ENCODE measurements around the gene HOXC13. TPM values are rescaled to one million over a fixed set of nuclear protein-coding genes. Genes with fewer than 3 reads are reported as not detected.

Gene HOXC13
- total RNA-seq, 1 donor from 2014 or later = 0.69 TPM

DNA sequence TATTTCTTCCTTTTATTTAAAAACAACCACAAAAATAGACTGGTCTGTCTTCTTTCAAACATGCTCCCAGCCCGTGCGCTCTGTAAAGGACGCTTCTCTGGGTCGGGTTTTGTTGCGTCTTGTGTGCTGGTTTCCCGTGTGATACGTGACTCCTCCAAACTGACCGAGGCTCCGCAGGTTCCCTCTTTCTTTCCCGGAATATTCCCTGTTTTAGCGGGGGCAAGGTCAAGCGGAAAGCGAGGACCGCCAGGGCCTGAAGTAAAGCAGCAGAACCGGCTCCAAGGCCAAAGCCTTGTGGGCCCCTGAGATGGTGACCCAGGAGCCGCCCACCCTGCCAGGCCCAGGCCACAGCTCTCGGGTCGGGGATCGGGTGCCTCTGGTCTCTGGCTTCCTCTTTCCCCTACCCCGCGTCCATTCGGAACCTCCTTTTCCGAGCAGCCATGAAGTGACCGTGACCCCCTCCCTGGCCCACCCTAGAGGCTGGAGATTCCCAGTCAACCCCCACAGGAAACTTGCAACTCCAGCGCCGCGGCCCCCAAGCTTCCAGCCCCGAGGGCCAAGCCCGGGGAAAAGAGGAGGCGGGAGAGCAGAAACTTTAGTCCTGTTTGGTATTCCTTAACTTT, 45.4 kb downstream of the HOXC13 start:
- TF ChIP-seq, protein P1, sequence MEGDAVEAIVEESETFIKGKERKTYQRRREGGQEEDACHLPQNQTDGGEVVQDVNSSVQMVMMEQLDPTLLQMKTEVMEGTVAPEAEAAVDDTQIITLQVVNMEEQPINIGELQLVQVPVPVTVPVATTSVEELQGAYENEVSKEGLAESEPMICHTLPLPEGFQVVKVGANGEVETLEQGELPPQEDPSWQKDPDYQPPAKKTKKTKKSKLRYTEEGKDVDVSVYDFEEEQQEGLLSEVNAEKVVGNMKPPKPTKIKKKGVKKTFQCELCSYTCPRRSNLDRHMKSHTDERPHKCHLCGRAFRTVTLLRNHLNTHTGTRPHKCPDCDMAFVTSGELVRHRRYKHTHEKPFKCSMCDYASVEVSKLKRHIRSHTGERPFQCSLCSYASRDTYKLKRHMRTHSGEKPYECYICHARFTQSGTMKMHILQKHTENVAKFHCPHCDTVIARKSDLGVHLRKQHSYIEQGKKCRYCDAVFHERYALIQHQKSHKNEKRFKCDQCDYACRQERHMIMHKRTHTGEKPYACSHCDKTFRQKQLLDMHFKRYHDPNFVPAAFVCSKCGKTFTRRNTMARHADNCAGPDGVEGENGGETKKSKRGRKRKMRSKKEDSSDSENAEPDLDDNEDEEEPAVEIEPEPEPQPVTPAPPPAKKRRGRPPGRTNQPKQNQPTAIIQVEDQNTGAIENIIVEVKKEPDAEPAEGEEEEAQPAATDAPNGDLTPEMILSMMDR (IDR thresholded peaks at IDR 0.05; ENCODE audit: unreplicated experiment) = no peak
- Mint-ChIP-seq H3K9me3 (no peaks in the 10 kb centered on the region), H3K27me3 (ENCODE audit: low read depth) (peaks cover 100% of the 10 kb centered on the region), H3K4me3 (no peak overlapping the region), H3K4me1 (peaks cover 15% of the 10 kb centered on the region), H3K36me3 (peaks cover 3% of the 10 kb centered on the region), H3K27ac (no peak overlapping the region)
- no peak for DNase-seq (ENCODE audit: low spot score in 2 of 2, unreplicated experiment in 2 of 2)

DNA sequence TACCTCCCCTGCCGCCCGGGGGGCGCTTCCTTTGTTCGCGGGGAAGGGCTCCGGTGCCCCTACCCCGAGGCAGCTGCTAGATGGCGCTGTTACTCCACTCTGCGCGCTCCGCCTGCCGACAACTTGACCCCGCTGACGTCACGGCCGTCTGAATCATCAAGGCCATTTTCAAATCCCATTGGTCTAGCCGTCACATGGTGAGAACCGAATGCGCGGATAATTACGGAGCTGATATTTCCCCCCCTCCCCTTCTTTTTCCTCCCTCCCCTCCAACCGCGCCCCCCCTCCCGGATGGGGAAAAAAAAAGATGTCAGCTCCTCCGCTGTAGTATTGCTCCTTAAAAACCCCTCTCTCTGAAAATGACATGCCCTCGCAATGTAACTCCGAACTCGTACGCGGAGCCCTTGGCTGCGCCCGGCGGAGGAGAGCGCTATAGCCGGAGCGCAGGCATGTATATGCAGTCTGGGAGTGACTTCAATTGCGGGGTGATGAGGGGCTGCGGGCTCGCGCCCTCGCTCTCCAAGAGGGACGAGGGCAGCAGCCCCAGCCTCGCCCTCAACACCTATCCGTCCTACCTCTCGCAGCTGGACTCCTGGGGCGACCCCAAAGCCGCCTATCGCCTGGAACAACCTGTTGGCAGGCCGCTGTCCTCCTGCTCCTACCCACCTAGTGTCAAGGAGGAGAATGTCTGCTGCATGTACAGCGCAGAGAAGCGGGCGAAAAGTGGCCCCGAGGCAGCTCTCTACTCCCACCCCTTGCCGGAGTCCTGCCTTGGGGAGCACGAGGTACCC, 46.5 kb downstream of the HOXC13 start, which contains the start of gene HOXC10:
TSS of gene HOXC10 (plus strand) at position 246 of the 791 bp plus-strand sequence. CDS start at position 360, 114 bp downstream.
- H3K27ac Mint-ChIP-seq = peak within 1 kb of the TSS; percentile 59
- peaks cover 19% of the 10 kb centered on the region for H3K4me1 Mint-ChIP-seq
- H3K9me3 Mint-ChIP-seq = no peaks in the 10 kb centered on the region
- peak; percentile 89 to 93 for DNase-seq (ENCODE audit: low spot score in 2 of 2, unreplicated experiment in 2 of 2)
- peaks cover 100% of the 10 kb centered on the region for H3K27me3 Mint-ChIP-seq (ENCODE audit: low read depth)
- H3K4me3 Mint-ChIP-seq = peak within 1 kb of the TSS; percentile 52
- peaks cover 3% of the 10 kb centered on the region for H3K36me3 Mint-ChIP-seq
- TF ChIP-seq, protein P1 (IDR thresholded peaks at IDR 0.05; ENCODE audit: unreplicated experiment) = peak; percentile 74

DNA sequence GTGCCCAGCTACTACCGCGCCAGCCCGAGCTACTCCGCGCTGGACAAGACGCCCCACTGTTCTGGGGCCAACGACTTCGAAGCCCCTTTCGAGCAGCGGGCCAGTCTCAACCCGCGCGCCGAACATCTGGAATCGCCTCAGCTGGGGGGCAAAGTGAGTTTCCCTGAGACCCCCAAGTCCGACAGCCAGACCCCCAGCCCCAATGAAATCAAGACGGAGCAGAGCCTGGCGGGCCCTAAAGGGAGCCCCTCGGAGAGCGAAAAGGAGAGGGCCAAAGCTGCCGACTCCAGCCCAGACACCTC, 47.0 kb downstream of the HOXC13 start:
- H3K27ac Mint-ChIP-seq = peak overlapping the region; percentile 59
- H3K9me3 Mint-ChIP-seq = no peaks in the 10 kb centered on the region
- peaks cover 19% of the 10 kb centered on the region for H3K4me1 Mint-ChIP-seq
- H3K36me3 Mint-ChIP-seq = peaks cover 3% of the 10 kb centered on the region
- no peak for DNase-seq (ENCODE audit: low spot score in 2 of 2, unreplicated experiment in 2 of 2)
- H3K27me3 Mint-ChIP-seq (ENCODE audit: low read depth) = peaks cover 100% of the 10 kb centered on the region
- TF ChIP-seq, protein P1 (IDR thresholded peaks at IDR 0.05; ENCODE audit: unreplicated experiment) = no peak
- peak overlapping the region; percentile 52 for H3K4me3 Mint-ChIP-seq

DNA sequence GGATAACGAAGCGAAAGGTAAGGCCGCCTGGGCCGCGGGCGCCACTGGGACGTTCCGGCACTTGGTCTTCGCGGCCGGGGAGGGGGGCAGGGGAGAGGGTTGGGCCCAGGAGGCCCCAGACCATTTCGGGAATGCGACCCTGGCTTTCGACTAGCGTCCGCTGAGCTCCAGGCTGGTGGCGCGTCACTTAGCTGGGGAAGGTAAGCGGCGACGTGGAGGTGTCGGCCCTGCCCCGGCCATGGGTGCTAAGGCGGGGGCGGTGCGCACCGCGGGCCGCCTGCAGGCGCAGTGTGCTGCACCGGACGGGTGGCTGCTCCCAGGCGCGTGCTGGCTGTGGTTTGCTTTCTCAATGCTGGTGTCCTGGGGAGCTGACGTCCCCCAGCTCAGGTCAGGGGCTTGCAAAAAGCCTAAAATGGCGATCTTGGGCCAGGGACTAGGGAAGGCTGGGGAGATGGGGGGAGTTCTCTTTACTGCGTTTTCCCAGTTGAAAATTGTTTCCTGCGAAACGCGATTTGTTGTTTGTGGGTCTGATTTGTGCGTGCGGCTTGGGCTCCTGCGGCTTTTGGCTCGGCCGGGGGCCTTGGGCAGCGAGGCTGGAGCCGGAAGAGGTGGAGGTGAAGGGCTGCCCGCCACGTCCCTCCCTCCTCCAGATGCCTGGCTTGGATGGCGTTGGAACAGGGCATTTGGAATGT, 47.5 kb downstream of the HOXC13 start:
- DNase-seq (ENCODE audit: low spot score in 2 of 2, unreplicated experiment in 2 of 2) = no peak
- Mint-ChIP-seq H3K9me3 (no peaks in the 10 kb centered on the region), H3K36me3 (no peaks in the 10 kb centered on the region), H3K4me1 (peaks cover 19% of the 10 kb centered on the region), H3K4me3 (peak overlapping the region; percentile 43), H3K27me3 (ENCODE audit: low read depth) (peaks cover 100% of the 10 kb centered on the region), H3K27ac (no peak overlapping the region)
- TF ChIP-seq, protein P1 (IDR thresholded peaks at IDR 0.05; ENCODE audit: unreplicated experiment) = no peak

DNA sequence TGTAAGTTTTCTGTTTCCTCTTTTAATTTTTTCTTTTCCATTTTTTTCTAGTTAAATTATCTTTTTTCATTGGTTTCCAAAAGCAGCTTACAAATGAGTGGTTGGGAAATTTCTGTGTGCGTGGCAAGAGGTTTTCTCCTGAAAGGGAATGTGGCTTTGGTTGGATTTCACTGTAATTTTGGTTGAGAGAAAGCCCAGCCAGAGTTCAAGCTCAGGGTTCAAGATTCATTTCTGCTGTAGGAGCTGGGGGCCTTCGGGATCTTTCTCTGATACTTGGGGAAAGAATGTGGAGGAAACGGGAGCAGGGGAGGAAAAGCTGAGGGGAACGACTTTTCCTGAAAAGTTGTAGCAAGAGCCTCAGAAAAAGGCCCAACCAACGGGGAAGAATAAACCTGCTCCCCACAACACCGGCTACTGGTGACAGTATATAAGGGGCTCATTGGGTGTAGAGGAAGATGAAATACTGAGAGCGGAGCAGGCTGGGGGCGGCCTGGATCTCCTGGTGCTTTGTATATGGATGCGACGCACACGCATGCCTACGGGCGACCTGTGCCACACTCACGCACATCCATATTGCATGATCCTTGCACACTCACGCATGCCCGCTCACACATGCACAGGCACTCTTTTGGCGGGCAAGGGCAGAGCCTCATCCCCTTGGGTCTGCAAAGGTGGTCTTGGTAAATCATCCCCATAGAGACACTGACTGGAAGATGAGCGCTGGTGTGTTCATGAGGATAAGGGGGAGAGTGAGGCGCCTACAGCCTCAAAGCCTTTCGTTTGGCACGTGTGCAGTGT, 48.3 kb downstream of the HOXC13 start:
- Mint-ChIP-seq H3K9me3 (no peaks in the 10 kb centered on the region), H3K4me3 (peak overlapping the region; percentile 43), H3K27ac (no peak overlapping the region), H3K27me3 (ENCODE audit: low read depth) (peaks cover 100% of the 10 kb centered on the region), H3K4me1 (peaks cover 19% of the 10 kb centered on the region), H3K36me3 (no peaks in the 10 kb centered on the region)
- no peak for DNase-seq (ENCODE audit: low spot score in 2 of 2, unreplicated experiment in 2 of 2)
- TF ChIP-seq, protein P1 (IDR thresholded peaks at IDR 0.05; ENCODE audit: unreplicated experiment) = no peak

All from mesothelial cell of epicardium (in vitro differentiated cells).